Fibroblast of lung (primary cell): Measurements from ENCODE around the gene ESF1. TPM values are rescaled to one million over a fixed set of nuclear protein-coding genes. Genes with fewer than 3 reads are reported as not detected.

Source experiments
- DNase-seq, 2 donors: peaks; one replicate each; pipeline versions ENCODE4 v3.0.0 to v3.0.0-alpha.2; 2010; ENCODE audit warnings: low read depth in 2 of 2
- H2AFZ ChIP-seq: 2 replicates; pipeline ENCODE4 v1.5.1; 2012; ENCODE audit warnings: low read length, control low read depth, inconsistent platforms
- H3K27ac ChIP-seq: 2 replicates; pipeline ENCODE4 v1.5.1; 2011; ENCODE audit warnings: low read length, control low read depth; ENCODE audit not compliant: insufficient read depth
- H3K27me3 ChIP-seq: 2 replicates; pipeline ENCODE4 v1.5.1; 2011; ENCODE audit warnings: mild to moderate bottlenecking, low read length; ENCODE audit not compliant: control insufficient read depth, insufficient read depth
- H3K36me3 ChIP-seq: 2 replicates; pipeline ENCODE4 v1.5.1; 2011; ENCODE audit warnings: low read length; ENCODE audit not compliant: control insufficient read depth, insufficient read depth
- H3K4me1 ChIP-seq: 2 replicates; pipeline ENCODE4 v1.5.1; 2011; ENCODE audit warnings: low read length; ENCODE audit not compliant: control insufficient read depth, insufficient read depth; ENCODE audit errors: extremely low read depth
- H3K4me2 ChIP-seq: 2 replicates; pipeline ENCODE4 v1.5.1; 2011; ENCODE audit warnings: low read length, control low read depth; ENCODE audit not compliant: insufficient read depth; ENCODE audit errors: extremely low read depth
- H3K4me3 ChIP-seq, 4 experiments: fragments of 200-600 bp in 1 of 4; sonication (generic) in 1 of 4; replicated peaks in 1 of 4; 2 replicates each; pipeline ENCODE4 v1.5.1; 2011 to 2016; ENCODE audit warnings: low read length in 4 of 4, low read depth in 3 of 4, mild to moderate bottlenecking in 3 of 4, control low read depth in 2 of 4, inconsistent platforms in 1 of 4, mixed read lengths in 1 of 4; ENCODE audit not compliant: insufficient read depth in 1 of 4; ENCODE audit errors: control extremely low read depth in 1 of 4
- H3K79me2 ChIP-seq: 2 replicates; pipeline ENCODE4 v1.5.1; 2012; ENCODE audit warnings: mild to moderate bottlenecking, low read length, inconsistent platforms; ENCODE audit not compliant: control insufficient read depth, insufficient read depth
- H3K9ac ChIP-seq: 2 replicates; pipeline ENCODE4 v1.5.1; 2011; ENCODE audit warnings: mild to moderate bottlenecking, low read length, control low read depth; ENCODE audit not compliant: insufficient read depth
- H3K9me3 ChIP-seq: 2 replicates; pipeline ENCODE4 v1.5.1; 2012; ENCODE audit warnings: low read depth, low read length; ENCODE audit not compliant: control insufficient read depth, insufficient read depth
- H4K20me1 ChIP-seq: 2 replicates; pipeline ENCODE4 v1.5.1; 2011; ENCODE audit warnings: low read length; ENCODE audit not compliant: control insufficient read depth, insufficient read depth; ENCODE audit errors: extremely low read depth
- EZH2 ChIP-seq: IDR thresholded peaks from 2 replicates; pipeline ENCODE4 v1.5.1; 2012; ENCODE audit warnings: low read length, control low read depth, mild to moderate bottlenecking; ENCODE audit errors: missing control alignments
- polyA plus RNA-seq, 2 donors: library from polyadenylated mRNA; depleted of rRNA in 1 of 2; stranded (reverse) in 1 of 2; unstranded in 1 of 2; fragments of >200 nt; gene quantifications; 2 replicates each; pipeline ENCODE4 v1.2.1, GENCODE V29; 2011 to 2012; ENCODE audit warnings: missing spikeins in 1 of 2
- total RNA-seq: library from RNA; depleted of rRNA; stranded (reverse); fragments of >200 nt; gene quantifications from 2 replicates; pipeline ENCODE4 v1.2.1, GENCODE V29; 2014
- TF ChIP-seq, protein P1 (sequence below), 2 donors: IDR thresholded peaks in 1 of 2; conservative IDR thresholded peaks in 1 of 2; 1 replicate in 1 of 2; 2 replicates in 1 of 2; pipeline ENCODE4 v1.5.1; 2011 to 2012; ENCODE audit warnings: low read length in 2 of 2, control low read depth in 1 of 2, inconsistent platforms in 1 of 2, low read depth in 1 of 2, mild to moderate bottlenecking in 1 of 2

Gene ESF1
- total and polyA plus RNA-seq, 2 donors (not counting 1 experiment from before 2014, with no cell fraction given) = 7.3 to 13.2 TPM

DNA sequence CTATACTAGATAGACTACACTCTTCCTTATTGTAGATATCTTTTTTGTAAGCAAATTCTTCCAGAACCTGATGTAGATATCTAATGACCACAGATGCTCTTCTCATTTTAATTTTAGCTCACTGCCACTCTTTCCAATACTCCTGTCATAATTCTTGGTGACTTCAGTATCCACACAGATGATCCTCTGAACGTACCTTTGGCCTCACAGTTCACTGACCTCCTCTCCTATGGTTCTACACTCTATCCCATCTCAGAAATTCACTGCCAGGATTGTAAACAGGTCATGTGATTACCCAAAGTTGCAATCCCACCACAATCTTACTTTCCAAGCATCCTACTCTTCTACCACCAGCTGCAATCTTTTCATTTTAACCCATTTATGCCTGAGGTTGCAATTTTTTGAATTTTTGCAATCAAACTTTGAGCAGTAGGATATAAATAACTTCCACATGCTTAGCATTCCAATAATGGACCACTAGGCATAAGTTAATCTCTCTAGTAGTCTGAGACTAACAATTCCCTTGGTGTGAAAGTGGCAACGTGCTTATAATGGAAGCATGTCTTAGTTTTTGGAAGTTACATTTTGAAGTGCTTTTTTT is 31.2 kb downstream of the ESF1 start:
- Histone ChIP-seq H3K9ac (no peak overlapping the region), H3K9me3 (no peaks in the 10 kb centered on the region), H3K79me2 (no peaks in the 10 kb centered on the region), H3K4me1 (no peaks in the 10 kb centered on the region), H4K20me1 (no peaks in the 10 kb centered on the region), H3K4me3 (no peak overlapping the region), H2AFZ (no peak overlapping the region), H3K27me3 (no peaks in the 10 kb centered on the region), H3K36me3 (no peaks in the 10 kb centered on the region), H3K4me2 (no peak overlapping the region), H3K27ac (no peak overlapping the region)
- DNase-seq = no peak
- TF ChIP-seq, protein P1, sequence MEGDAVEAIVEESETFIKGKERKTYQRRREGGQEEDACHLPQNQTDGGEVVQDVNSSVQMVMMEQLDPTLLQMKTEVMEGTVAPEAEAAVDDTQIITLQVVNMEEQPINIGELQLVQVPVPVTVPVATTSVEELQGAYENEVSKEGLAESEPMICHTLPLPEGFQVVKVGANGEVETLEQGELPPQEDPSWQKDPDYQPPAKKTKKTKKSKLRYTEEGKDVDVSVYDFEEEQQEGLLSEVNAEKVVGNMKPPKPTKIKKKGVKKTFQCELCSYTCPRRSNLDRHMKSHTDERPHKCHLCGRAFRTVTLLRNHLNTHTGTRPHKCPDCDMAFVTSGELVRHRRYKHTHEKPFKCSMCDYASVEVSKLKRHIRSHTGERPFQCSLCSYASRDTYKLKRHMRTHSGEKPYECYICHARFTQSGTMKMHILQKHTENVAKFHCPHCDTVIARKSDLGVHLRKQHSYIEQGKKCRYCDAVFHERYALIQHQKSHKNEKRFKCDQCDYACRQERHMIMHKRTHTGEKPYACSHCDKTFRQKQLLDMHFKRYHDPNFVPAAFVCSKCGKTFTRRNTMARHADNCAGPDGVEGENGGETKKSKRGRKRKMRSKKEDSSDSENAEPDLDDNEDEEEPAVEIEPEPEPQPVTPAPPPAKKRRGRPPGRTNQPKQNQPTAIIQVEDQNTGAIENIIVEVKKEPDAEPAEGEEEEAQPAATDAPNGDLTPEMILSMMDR (conservative IDR thresholded peaks at IDR 0.05 in 1 of 2, IDR thresholded peaks at IDR 0.05 in 1 of 2; ENCODE audit: low read depth in 1 of 2, low read length in 2 of 2) = no peak
- no peak for TF ChIP-seq EZH2

GRCh38 chr20:13749811-13750210 is 34.9 kb downstream of the ESF1 start:
- TF ChIP-seq, protein P1 (conservative IDR thresholded peaks at IDR 0.05 in 1 of 2, IDR thresholded peaks at IDR 0.05 in 1 of 2; ENCODE audit: low read depth in 1 of 2, low read length in 2 of 2) = no peak
- no peak for TF ChIP-seq EZH2

GRCh38 chr20:13745784-13746183 is 38.9 kb downstream of the ESF1 start:
- no peaks in the 10 kb centered on the region for H3K36me3 ChIP-seq
- H2AFZ ChIP-seq = no peak overlapping the region
- no peaks in the 10 kb centered on the region for H3K9me3 ChIP-seq
- H3K27me3 ChIP-seq = no peaks in the 10 kb centered on the region
- H3K79me2 ChIP-seq = no peaks in the 10 kb centered on the region
- no peak overlapping the region for H3K9ac ChIP-seq
- DNase-seq = no peak
- H3K4me2 ChIP-seq = no peak overlapping the region
- H3K4me1 ChIP-seq = no peaks in the 10 kb centered on the region
- no peak for TF ChIP-seq EZH2
- TF ChIP-seq, protein P1 (conservative IDR thresholded peaks at IDR 0.05 in 1 of 2, IDR thresholded peaks at IDR 0.05 in 1 of 2; ENCODE audit: low read depth in 1 of 2, low read length in 2 of 2) = no peak
- H4K20me1 ChIP-seq = no peaks in the 10 kb centered on the region
- no peak overlapping the region for H3K27ac ChIP-seq
- no peak overlapping the region for H3K4me3 ChIP-seq

More at GRCh38 chr20:13749811-13750210, 34.9 kb downstream of the ESF1 start:
- no peaks in the 10 kb centered on the region for H3K79me2 ChIP-seq
- H2AFZ ChIP-seq = no peak overlapping the region
- no peak overlapping the region for H3K9ac ChIP-seq
- no peaks in the 10 kb centered on the region for H3K36me3 ChIP-seq
- DNase-seq = no peak
- H4K20me1 ChIP-seq = no peaks in the 10 kb centered on the region
- H3K4me3 ChIP-seq = no peak overlapping the region
- H3K27me3 ChIP-seq = no peaks in the 10 kb centered on the region
- H3K27ac ChIP-seq = no peak overlapping the region
- no peaks in the 10 kb centered on the region for H3K9me3 ChIP-seq
- no peak overlapping the region for H3K4me2 ChIP-seq
- no peaks in the 10 kb centered on the region for H3K4me1 ChIP-seq
